Parathyroid adenoma (tissue), 2 donors: ENCODE data around the gene ETS1.
A peak's percentile ranks its signal among the peaks of the same experiment; 100 is the strongest.

ENCODE experiments used
- H2AFZ ChIP-seq: fragments of 300-600 bp; sonication (generic); one replicate; pipeline ENCODE4 v1.7.0; 2017; ENCODE audit warnings: antibody characterized with exemption, mild to moderate bottlenecking
- H3K27ac ChIP-seq: fragments of 300-600 bp; sonication (generic); one replicate; pipeline ENCODE4 v1.7.0; 2017
- H3K27me3 ChIP-seq: fragments of 300-600 bp; sonication (generic); one replicate; pipeline ENCODE4 v1.7.0; 2017; ENCODE audit warnings: low read length; ENCODE audit not compliant: control insufficient read depth, insufficient read depth
- H3K36me3 ChIP-seq: fragments of 300-600 bp; sonication (generic); one replicate; pipeline ENCODE4 v1.7.0; 2017; ENCODE audit warnings: low read length; ENCODE audit not compliant: control insufficient read depth, insufficient read depth
- H3K4me1 ChIP-seq: fragments of 300-600 bp; sonication (generic); one replicate; pipeline ENCODE4 v1.7.0; 2017; ENCODE audit warnings: control low read depth
- H3K4me2 ChIP-seq: fragments of 300-600 bp; sonication (generic); one replicate; pipeline ENCODE4 v1.7.0; 2017; ENCODE audit warnings: low read length
- H3K4me3 ChIP-seq: fragments of 300-600 bp; sonication (generic); one replicate; pipeline ENCODE4 v1.7.0; 2017; ENCODE audit warnings: low read depth, low read length
- H3K79me2 ChIP-seq: fragments of 300-600 bp; sonication (generic); one replicate; pipeline ENCODE4 v1.7.0; 2017; ENCODE audit warnings: control low read depth
- H3K9ac ChIP-seq: fragments of 300-600 bp; sonication (generic); one replicate; pipeline ENCODE4 v1.7.0; 2017; ENCODE audit warnings: mild to moderate bottlenecking
- H3K9me3 ChIP-seq: fragments of 300-600 bp; sonication (generic); one replicate; pipeline ENCODE4 v1.7.0; 2017; ENCODE audit warnings: low read length; ENCODE audit not compliant: control insufficient read depth
- TF ChIP-seq, protein P1 (sequence below): fragments of 300-600 bp; sonication (generic); IDR thresholded peaks from one replicate; pipeline ENCODE4 v1.7.0; 2017; ENCODE audit warnings: antibody characterized with exemption, mild to moderate bottlenecking
- donor health status: primary hyperparathyroidism.

ETS1 gene

GRCh38 chr11:128482512-128483191, 104.7 kb downstream of the ETS1 start:
- peak overlapping the region; percentile 42 for H3K27ac ChIP-seq
- TF ChIP-seq, protein P1, sequence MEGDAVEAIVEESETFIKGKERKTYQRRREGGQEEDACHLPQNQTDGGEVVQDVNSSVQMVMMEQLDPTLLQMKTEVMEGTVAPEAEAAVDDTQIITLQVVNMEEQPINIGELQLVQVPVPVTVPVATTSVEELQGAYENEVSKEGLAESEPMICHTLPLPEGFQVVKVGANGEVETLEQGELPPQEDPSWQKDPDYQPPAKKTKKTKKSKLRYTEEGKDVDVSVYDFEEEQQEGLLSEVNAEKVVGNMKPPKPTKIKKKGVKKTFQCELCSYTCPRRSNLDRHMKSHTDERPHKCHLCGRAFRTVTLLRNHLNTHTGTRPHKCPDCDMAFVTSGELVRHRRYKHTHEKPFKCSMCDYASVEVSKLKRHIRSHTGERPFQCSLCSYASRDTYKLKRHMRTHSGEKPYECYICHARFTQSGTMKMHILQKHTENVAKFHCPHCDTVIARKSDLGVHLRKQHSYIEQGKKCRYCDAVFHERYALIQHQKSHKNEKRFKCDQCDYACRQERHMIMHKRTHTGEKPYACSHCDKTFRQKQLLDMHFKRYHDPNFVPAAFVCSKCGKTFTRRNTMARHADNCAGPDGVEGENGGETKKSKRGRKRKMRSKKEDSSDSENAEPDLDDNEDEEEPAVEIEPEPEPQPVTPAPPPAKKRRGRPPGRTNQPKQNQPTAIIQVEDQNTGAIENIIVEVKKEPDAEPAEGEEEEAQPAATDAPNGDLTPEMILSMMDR, result no peak
- no peaks in the 10 kb centered on the region for H3K9me3 ChIP-seq
- H3K4me1 ChIP-seq, result peaks cover 2% of the 10 kb centered on the region
- H3K36me3 ChIP-seq, result no peaks in the 10 kb centered on the region
- H3K79me2 ChIP-seq, result no peaks in the 10 kb centered on the region
- H3K27me3 ChIP-seq, result no peaks in the 10 kb centered on the region
- no peak overlapping the region for H3K9ac ChIP-seq
- H3K4me3 ChIP-seq, result no peak overlapping the region
- peak overlapping the region; percentile 4 for H3K4me2 ChIP-seq
- no peak overlapping the region for H2AFZ ChIP-seq

DNA sequence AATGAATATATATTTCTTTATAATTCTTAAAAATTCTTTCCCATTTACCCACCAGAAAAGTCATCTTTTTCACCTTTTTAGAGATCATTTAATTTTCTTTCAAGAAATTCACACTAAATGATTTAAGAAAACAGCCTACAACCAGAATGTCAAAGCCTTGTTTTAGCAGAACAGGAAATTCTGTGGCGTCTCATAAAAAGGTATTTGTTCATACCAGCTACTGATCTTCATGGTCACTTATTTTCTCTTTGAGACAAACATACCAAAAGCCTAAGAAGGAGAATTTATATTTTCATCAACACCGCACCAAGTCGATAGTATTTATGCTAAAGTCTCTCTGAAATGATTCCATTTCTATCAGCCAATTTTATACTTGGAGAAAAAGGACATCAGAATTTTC, 105.3 kb downstream of the ETS1 start:
- Histone ChIP-seq H3K9me3 (no peaks in the 10 kb centered on the region), H3K79me2 (no peaks in the 10 kb centered on the region), H3K27me3 (no peaks in the 10 kb centered on the region), H3K27ac (peak overlapping the region; percentile 42), H3K9ac (no peak overlapping the region), H3K4me2 (peak overlapping the region; percentile 4), H3K4me1 (peaks cover 2% of the 10 kb centered on the region), H3K4me3 (no peak overlapping the region), H3K36me3 (no peaks in the 10 kb centered on the region), H2AFZ (no peak overlapping the region)
- TF ChIP-seq, protein P1, result no peak

DNA sequence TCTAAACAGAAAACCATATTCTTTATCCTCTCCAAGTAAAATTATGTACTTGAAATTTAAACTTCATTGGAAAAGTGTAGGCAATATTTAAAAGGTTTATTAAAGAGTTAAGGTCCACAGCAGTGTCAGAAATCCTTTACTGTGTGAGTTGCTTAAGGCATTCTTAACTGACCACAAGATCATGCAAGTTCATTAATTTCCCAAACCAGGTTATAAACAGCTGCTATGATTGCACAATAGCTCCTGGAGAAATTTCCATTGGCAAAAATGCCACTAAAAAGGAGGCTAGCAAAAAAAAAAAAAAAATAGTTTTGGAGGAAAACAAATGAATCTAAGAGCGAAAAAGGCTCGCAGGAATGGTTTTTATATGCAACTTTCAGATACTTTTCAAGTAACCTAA, 106.2 kb downstream of the ETS1 start:
- TF ChIP-seq, protein P1, result no peak
- peak overlapping the region; percentile 76 for H3K4me2 ChIP-seq
- H3K9ac ChIP-seq, result no peak overlapping the region
- H3K4me3 ChIP-seq, result peak overlapping the region; percentile 43
- H3K9me3 ChIP-seq, result no peaks in the 10 kb centered on the region
- H3K36me3 ChIP-seq, result no peaks in the 10 kb centered on the region
- no peaks in the 10 kb centered on the region for H3K27me3 ChIP-seq
- peak overlapping the region; percentile 59 for H3K27ac ChIP-seq
- no peaks in the 10 kb centered on the region for H3K79me2 ChIP-seq
- H3K4me1 ChIP-seq, result peaks cover 9% of the 10 kb centered on the region
- H2AFZ ChIP-seq, result no peak overlapping the region

DNA sequence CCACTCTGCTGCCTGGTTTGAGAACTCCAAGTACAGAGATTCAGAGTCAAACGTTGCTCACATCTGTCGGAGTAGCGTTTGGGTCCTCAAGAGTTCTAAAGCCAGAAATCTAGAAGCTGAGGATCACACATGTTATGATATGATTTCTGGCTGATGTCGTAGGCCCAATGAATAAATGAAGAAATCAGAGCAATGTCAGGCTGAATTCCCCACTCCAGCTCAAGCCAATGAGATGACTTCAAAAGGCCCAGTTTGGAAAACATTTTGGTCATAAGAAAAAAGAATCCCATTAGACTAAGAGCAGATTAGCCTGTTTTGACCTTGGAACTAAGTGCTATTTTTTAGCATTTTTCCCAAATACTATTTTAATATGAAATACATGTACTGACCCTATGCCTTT, 106.7 kb downstream of the ETS1 start:
- TF ChIP-seq, protein P1, result no peak
- H3K4me1 ChIP-seq, result peaks cover 9% of the 10 kb centered on the region

GRCh38 chr11:128480066-128480465, 107.3 kb downstream of the ETS1 start:
- no peaks in the 10 kb centered on the region for H3K79me2 ChIP-seq
- H2AFZ ChIP-seq, result no peak overlapping the region
- no peaks in the 10 kb centered on the region for H3K27me3 ChIP-seq
- peaks cover 9% of the 10 kb centered on the region for H3K4me1 ChIP-seq
- H3K27ac ChIP-seq, result peak overlapping the region; percentile 59
- H3K9me3 ChIP-seq, result no peaks in the 10 kb centered on the region
- H3K4me2 ChIP-seq, result peak overlapping the region; percentile 76
- TF ChIP-seq, protein P1, result no peak
- H3K9ac ChIP-seq, result no peak overlapping the region
- H3K36me3 ChIP-seq, result no peaks in the 10 kb centered on the region
- peak overlapping the region; percentile 43 for H3K4me3 ChIP-seq

More for the DNA sequence above, 106.7 kb downstream of the ETS1 start:
- no peaks in the 10 kb centered on the region for H3K36me3 ChIP-seq
- H3K4me2 ChIP-seq, result peak overlapping the region; percentile 76
- no peak overlapping the region for H3K9ac ChIP-seq
- no peak overlapping the region for H2AFZ ChIP-seq
- H3K27ac ChIP-seq, result peak overlapping the region; percentile 59
- peak overlapping the region; percentile 43 for H3K4me3 ChIP-seq
- H3K27me3 ChIP-seq, result no peaks in the 10 kb centered on the region
- H3K79me2 ChIP-seq, result no peaks in the 10 kb centered on the region
- H3K9me3 ChIP-seq, result no peaks in the 10 kb centered on the region
